Measurements from ENCODE around the gene BUD23. TPM values are rescaled to one million over a fixed set of nuclear protein-coding genes. Genes with fewer than 3 reads are reported as not detected.
"Not testable (repeated sequence)": the region's sequence is repeated elsewhere in the genome, so short reads cannot be mapped to it uniquely, and the experiment has no call there.

The BUD23 gene
- total RNA-seq, 1 donor from 2014 or later, result 59.3 TPM

GRCh38 chr7:73700581-73701134, 17.3 kb downstream of the BUD23 start:
- no peak for DNase-seq (ENCODE audit: extremely low read depth, low read depth, low spot score)

DNA sequence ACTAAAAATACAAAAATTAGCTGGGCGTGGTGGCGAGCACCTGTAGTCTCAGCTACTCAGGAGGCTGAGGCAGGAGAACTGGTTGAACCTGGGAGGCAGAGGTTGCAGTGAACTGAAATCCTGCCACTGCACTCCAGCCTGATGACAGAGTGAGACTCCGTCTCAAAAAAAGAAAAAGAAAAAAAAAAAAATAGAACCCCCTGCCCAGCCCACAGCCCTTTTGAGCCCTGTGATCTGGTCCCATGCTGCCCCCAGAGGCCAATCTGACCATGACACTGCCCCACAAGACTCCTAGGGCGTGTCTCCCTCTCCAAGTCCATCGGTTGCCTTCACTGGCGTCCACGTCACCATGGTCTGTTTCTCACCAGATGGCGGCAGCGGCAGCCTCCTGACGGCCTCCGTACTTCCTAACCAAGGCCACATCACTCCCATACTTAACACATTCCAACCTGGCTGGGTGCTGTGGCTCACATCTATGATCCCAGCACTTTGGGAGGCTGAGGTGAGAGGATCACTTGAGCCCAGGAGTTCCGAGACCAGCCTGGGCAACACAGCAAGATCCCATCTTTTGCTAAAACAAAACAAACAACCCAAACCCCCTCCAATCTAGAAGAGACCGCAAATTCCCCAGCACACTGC, 18.1 kb downstream of the BUD23 start:
- no peak for DNase-seq (ENCODE audit: extremely low read depth, low read depth, low spot score)

GRCh38 chr7:73702226-73702625, 18.8 kb downstream of the BUD23 start:
- DNase-seq (ENCODE audit: extremely low read depth, low read depth, low spot score), result no peak

GRCh38 chr7:73702665-73703064, 19.3 kb downstream of the BUD23 start:
- DNase-seq (ENCODE audit: extremely low read depth, low read depth, low spot score), result no peak

GRCh38 chr7:73703225-73703624, 19.8 kb downstream of the BUD23 start:
- no peak for DNase-seq (ENCODE audit: extremely low read depth, low read depth, low spot score)

GRCh38 chr7:73703757-73704639, 20.6 kb downstream of the BUD23 start:
- no peak for DNase-seq (ENCODE audit: extremely low read depth, low read depth, low spot score)

DNA sequence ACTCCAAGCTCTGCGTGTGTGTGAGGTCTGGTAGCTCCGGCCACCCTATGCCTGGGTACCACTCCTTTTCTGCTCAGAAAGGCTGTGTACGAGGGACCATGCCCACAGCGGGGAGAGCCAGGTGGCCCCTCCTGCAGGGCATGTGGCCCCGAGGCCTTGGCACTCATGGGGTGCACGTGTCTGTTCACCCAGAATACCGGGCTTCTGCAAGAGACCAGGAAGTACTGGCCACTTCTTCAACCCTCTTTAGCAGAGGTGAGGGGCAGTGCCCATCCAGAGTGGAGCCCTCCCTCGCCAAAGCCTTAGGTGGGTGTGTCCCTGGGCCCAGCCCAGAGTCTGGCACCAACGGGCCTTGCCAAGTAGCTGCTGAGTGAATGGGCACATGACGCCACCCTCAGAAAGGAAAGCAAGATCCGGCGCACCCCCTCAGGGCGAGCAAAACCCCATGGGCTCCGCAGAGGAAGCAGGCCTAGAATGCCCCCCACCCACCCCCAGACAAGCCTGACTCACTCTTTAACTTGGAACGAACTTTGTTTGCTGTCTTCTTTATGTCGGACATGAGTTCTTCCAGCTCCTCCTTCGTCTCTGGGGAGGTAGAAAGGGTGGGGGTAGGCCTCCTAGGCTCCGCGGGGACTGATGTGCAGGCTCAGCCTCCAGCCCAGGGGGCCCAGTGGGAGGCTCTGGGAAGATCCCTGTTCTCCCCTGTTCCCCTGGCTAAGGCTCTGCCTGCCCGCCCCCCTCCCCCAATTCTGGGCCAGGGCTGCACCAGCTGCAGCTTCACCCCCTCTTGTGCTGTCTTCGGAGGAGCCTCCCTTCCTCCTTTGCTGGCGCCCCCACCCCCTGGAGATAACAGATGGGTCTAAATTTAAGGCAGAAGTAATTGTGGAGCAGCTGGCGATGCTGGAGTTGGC, 21.5 kb downstream of the BUD23 start:
- no peak for DNase-seq (ENCODE audit: extremely low read depth, low read depth, low spot score)

DNA sequence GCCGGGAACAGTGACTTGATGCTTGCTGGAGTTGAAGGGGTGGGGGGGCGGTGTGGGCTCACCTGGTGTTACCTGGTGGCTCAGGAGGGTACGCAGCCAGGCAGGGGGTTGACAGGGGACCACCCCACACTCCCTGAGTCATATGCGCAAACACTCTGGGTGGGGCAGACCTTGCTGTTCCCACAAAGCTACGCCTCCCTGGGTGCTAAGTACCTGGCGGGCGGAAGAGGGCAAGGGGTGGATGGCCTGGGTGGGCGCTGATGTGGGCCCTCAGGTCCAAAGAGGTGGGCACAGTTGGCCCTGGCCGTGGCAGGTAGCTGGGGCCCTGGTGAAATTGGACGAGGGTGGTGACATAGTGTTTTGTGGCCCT, 22.1 kb downstream of the BUD23 start:
- DNase-seq (ENCODE audit: extremely low read depth, low read depth, low spot score), result no peak

DNA sequence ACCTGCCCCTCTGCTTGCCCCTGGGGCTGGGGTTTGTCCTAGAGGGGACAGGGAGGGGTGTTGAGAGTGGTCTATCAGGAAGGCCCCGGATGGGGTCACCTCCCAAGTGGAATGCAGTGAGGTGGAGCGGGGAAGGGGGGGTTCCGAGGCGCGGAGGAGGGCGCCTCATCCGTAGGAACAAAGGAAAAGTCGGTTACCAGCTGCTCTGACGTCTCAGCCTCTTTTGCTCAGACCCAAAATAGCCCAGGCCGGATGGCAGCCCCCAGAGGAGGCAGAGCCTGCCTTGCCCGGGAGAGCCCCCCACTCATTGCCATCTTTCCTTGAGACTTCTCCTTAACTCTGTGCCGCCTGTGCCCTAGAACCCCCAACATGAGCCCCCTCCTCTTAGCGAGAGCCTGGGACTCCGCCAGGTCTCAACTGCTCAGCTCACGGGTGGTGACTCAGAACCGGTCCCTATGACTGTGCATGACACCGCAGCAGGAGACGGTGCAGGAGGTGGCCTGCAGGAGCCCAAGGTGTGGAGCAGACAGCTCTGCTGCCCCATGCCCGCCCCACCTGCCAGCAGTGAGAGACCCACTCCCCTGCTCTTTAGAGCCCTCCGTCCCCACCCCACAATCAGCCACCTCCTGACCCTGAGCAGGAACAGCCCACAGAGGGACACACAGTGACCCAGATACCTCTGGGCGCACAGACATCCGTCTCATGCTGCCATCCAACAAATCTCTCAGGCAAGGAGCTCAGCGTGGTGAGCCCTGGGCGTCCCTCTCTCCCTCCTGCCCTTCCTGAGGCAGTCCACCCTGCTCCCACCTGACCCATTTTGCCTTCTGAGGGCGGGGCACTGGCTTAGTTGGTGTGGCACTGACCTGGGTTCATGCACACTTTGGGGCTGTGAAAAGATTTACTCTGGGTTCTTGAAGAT, 23.0 kb downstream of the BUD23 start:
- DNase-seq (ENCODE audit: extremely low read depth, low read depth, low spot score), result no peak

DNA sequence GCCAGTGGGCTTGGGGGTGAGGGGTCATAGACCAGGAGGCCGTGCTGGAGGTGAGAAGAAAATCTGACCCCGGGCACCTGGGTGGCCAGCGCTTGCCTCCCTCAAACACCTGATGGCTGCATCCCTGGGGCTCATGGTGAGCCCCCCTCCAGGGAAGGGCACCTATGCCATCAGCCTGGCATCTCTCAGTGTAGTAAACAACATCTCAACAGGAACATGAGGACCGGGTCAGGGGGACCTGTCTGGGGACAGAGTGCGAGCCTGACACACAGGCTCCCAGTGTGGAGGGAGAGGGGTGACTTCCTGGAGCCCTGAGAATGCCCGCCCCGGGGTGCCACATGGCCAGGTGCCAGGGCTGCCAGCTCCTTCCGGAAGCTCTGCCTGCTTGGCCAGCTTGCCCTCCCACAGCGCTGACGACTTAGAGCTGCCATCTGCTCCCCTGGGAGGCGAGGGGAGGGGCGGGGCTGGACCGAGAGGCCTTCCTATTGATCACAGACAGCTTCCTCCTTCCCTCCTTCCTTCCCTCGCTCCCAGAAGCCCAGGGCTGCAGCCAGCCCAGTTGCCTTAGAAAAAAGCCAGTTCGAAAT, 23.7 kb downstream of the BUD23 start:
- DNase-seq (ENCODE audit: extremely low read depth, low read depth, low spot score), result no peak

- DNase-seq (ENCODE audit: extremely low read depth, low read depth, low spot score), result no peak
Observed at GRCh38 chr7:73708961-73709549, 25.7 kb downstream of the BUD23 start.

DNA sequence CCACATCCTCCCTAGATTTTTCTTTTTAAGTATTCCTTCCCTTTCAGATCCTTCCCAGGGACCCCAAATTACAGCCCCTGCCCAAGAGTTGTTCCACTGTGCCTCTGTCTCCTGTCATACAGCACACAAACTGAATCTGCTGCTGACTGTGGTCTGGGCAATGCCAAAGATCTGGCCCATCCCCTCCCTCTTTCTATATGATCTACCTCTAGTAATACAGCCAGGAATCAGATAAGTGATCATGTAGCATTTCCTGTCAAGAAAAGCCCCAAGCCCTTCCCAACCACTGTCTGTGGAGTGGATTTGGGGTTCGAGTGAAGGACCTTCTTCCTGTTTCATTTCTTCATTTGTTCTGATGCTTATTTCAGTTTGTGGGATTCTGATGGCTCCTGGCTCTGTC, 29.4 kb downstream of the BUD23 start:
- no peak for DNase-seq (ENCODE audit: extremely low read depth, low read depth, low spot score)

DNA sequence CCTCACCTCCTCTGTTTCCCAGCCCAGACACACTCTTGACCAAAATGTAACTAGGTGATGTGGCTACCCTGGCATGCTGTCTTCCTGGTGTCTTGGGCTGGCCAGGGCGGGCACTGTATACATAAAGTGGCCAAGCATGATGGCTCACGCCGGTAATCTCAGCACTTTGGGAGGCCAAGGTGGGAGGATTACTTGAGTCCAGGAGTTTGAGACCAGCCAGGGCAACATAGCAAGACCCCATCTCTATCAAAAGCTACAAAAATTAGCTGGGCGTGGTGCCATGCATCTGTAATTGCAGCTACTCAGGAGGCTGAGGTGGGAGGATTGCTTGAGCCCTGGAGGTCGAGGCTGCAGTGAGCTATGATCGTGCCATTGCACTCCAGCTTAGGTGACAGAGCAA, 29.9 kb downstream of the BUD23 start:
- not testable (repeated sequence) for DNase-seq (ENCODE audit: extremely low read depth, low read depth, low spot score)

DNA sequence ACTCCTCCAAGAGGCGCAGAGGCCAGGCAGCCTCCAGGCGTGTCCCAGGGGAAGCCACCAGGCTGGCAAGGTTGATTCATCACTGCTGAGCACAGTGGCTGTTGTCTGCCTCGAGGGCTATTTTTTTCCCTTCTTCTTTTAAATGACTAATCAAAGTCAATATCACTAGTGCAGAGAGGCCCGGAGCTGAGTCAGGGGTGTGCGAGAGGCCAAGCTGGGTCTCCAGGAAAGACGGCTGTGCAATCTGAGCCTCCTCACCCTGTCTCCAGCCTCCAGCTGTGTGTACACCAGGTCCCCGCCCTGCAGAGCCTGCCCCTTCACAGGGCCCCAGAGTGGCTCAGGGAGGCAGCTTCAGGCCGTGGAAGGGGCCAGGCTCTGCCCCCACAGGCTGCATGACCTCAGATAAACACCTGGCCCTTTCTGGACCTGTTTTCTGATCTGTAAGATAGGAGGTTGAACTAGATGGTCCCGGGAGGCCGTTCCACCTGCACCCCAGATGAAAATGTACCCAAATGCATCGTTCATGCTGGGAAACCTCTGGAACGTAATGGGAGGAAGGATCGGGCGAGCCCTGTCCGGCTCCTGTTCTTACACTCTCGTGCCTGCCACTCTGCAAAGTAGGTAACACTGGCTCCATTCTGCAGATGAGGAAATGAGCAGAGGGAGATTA, 32.4 kb downstream of the BUD23 start:
- DNase-seq (ENCODE audit: extremely low read depth, low read depth, low spot score), result peak; percentile 55

- DNase-seq (ENCODE audit: extremely low read depth, low read depth, low spot score), result no peak
Observed at GRCh38 chr7:73716318-73716890, 33.0 kb downstream of the BUD23 start.

GRCh38 chr7:73717025-73717807, 33.8 kb downstream of the BUD23 start:
- DNase-seq (ENCODE audit: extremely low read depth, low read depth, low spot score), result no peak

GRCh38 chr7:73717991-73718405, 34.6 kb downstream of the BUD23 start:
- peak; percentile 90 for DNase-seq (ENCODE audit: extremely low read depth, low read depth, low spot score)
